ENCODE data around the gene TUBA1B.
A peak's percentile ranks its signal among the peaks of the same experiment; 100 is the strongest.
"Not testable (repeated sequence)": the region's sequence is repeated elsewhere in the genome, so short reads cannot be mapped to it uniquely, and the experiment has no call there.

Gene TUBA1B

DNA sequence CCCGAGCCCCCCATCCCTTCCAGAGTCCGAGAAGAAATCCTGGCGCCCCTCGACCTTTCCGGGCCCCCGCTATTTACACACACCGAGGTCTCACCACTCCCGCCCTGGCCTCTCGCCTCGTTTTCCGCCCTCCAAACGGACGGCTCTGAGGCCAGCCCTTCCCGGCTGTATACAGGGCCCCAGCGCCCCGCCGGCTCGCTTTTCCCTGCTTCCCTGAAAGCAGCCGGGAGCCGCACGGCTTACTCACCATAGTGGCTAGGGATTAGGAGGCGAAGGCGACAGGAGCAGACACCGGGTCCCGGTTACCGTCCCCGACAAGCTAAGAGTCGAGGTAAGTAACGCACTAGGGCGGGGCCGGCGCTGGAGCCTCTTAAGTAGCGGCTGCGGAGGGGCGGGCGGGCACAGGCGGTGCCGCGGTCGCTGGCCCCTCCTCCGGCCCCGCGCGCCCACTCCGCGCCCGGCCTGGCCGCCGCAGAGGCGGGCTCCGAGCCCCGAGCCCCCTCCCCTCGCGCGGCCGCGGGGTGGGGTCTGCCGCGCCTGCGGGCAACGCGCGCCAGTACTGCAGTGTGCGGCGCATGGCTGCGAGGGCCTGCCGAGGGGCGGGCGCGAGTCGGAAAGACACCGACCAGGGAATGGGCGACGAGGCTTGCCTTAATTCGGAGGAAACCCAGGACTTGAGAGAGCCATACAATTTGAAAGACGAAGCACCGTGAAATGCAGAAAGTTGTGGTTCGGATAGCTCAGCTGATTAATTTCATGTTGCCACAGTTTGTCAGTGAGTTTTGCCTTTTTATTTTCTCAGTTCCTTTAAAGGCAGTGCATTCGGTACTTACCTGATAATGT, at the start of gene TUBA1B:
TSS of gene TUBA1B (minus strand) at position 345 of the 843 bp plus-strand sequence. CDS start at position 250, 95 bp downstream.
- peak; percentile 92 for DNase-seq (ENCODE audit: low spot score)

DNA sequence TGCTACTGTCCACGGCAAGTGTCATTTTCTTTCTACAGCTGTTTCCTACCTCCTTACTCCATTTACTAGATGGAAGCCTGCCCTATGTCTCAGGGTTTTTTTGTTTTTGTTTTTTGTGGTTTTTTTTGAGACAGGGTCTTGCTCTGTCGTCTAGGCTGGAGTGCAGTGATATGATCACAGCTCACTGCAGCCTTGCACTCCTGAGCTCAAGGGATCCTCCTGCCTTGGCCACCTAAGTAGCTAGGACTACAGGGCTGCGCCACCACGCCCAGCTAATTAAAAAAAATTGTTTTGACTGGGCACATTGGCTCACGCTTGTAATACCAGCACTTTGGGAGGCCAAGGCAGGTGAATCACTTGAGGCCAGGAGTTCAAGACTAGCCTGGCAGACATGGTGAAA, 43.0 kb upstream of the TUBA1B start:
- DNase-seq (ENCODE audit: low spot score) = no peak

DNA sequence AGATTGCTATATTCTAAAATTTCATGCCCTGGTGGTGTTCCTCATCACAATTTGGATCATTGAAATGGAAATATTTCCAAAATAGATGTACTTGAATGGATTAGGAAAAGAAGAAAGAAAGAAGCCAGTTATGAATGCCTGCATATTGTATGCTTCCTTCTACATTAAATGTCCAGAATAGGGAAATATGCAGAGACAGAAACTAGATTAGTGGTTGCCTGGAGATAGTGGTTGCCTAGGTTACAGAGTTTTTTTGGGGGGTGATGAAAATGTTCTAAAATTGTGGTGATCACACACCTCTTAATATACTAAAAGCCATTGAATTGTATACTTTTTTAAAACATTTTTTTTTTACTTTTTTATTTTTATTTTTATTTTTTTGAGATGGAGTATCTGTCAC, 39.7 kb upstream of the TUBA1B start:
- DNase-seq (ENCODE audit: low spot score) = no peak

- DNase-seq (ENCODE audit: low spot score) = no peak
Measured at GRCh38 chr12:49165114-49165513, 33.9 kb upstream of the TUBA1B start.

- not testable (repeated sequence) for DNase-seq (ENCODE audit: low spot score)
Measured at GRCh38 chr12:49161901-49162300, 30.7 kb upstream of the TUBA1B start.

DNA sequence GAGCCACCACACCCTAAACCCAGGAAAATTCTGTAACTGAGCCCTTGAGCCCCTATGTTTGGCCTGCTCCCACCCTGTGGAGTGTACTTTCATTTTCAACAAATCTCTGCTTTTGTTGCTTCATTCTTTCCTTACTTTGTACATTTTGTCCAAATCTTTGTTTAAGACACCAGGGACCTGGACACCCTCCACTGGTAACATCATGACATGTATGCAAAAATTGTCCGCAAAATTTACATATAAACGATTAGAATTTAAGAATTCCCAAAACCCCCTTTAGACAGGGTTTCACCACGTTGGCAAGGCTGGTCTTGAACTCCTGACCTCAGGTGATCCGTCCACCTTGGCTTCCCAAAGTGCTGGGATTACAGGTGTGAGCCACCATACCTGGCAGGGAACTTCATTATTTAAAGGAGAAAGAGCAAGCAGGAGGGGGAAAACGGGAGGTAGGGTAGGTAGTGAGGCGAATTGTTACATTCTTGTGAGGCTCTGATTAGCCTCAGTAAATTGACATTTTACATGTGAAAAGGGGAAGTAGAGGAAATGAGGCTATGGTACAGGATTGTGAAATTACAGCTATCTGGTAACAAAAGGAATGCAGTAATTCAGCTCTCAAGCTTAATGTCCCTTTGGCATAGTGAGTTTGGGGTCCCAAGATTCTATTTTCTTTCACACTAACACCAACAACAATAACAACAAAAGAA, 30.0 kb upstream of the TUBA1B start:
- no peak for DNase-seq (ENCODE audit: low spot score)

DNA sequence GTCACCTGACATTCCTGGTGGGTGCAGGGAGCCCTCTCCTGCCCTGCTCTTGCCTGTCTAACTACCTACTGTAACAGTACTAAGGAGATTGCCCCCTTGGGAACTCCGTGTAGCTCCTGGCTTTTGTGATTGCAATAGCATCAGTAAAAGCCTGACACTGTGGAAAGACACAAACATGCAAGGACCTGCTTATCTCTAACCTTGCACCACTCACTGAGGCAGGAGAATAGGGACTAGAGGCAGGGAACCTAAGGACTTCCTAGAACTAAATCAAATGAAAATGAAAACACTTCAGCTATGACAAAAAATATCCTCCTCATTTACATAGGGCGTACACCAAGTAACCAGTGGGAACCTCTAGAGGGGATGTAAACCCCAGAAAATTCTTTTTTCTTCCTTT, 29.2 kb upstream of the TUBA1B start:
- no peak for DNase-seq (ENCODE audit: low spot score)

DNA sequence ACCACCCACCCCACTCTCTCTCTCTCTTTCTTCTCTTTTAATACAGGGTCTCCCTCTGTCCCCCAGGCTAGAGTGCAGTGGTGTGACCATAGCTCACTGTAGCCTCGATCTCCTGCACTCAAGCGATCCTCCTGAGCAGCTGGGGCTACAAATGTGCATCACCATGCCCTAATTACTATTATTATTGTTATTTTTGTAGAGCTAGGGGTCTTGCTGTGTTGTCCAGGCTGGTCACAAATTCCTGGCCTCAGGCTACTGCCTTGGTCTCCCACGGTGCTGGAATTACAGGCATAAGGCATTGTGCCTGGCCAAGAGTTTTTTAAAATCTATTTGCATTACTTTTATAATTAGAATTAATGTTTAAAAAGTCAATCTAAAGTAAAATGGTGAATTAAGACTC, 23.0 kb upstream of the TUBA1B start:
- DNase-seq (ENCODE audit: low spot score) = no peak

GRCh38 chr12:49147384-49147783, 16.2 kb upstream of the TUBA1B start:
- no peak for DNase-seq (ENCODE audit: low spot score)

DNA sequence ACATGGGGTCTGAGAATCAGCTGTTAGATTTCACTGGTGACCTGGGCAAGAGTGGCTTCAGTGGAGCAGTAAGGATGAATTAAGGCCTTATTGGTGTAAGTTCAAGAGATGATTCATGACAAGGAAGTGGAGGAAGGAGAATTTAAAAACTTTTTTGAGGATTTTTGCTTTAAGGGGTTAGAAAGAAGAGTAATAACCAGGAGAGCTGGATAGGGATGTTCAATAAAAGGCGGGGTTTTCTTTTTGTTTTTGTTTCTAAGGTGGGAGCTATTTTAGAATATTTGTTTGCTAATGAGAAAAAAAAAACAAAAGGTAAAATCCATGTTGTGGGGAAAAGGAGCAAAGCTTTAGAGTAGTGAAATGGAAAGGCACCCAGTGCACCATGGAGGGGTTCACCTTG, 15.2 kb upstream of the TUBA1B start:
- DNase-seq (ENCODE audit: low spot score) = peak; percentile 18

GRCh38 chr12:49144384-49144783, 13.2 kb upstream of the TUBA1B start:
- no peak for DNase-seq (ENCODE audit: low spot score)

- DNase-seq (ENCODE audit: low spot score) = no peak
Measured at GRCh38 chr12:49138999-49139398, 7.8 kb upstream of the TUBA1B start.

- DNase-seq (ENCODE audit: low spot score) = no peak
Measured at GRCh38 chr12:49138587-49138986, 7.4 kb upstream of the TUBA1B start.

GRCh38 chr12:49137476-49137875, 6.3 kb upstream of the TUBA1B start:
- no peak for DNase-seq (ENCODE audit: low spot score)

DNA sequence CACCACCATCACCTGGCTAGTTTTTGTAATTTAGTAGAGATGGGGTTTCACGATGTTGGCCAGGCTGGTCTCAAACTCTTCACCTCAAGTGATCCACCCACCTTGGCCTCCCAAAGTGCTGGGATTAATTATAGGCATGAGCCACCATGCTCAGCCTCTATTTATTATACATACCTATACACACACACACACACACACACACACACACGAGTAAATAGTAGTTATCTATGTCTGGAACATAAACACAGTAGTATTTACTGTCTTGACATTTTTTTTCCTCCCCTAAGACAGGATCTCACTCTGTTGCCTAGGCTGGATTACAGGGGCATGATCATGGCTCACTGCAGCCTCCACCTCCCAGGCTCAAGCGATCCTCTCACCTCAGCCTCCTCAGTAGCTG, 5.8 kb upstream of the TUBA1B start:
- not testable (repeated sequence) for DNase-seq (ENCODE audit: low spot score)

- DNase-seq (ENCODE audit: low spot score) = no peak
Measured at GRCh38 chr12:49133590-49133989, 2.4 kb upstream of the TUBA1B start.

- no peak for DNase-seq (ENCODE audit: low spot score)
Measured at GRCh38 chr12:49133014-49133413, 1.8 kb upstream of the TUBA1B start.

- DNase-seq (ENCODE audit: low spot score) = no peak
Measured at GRCh38 chr12:49131894-49132461, 783 bp upstream of the TUBA1B start.

GRCh38 chr12:49130151-49131050, 794 bp downstream of the TUBA1B start:
- peak; percentile 93 for DNase-seq (ENCODE audit: low spot score)

DNA sequence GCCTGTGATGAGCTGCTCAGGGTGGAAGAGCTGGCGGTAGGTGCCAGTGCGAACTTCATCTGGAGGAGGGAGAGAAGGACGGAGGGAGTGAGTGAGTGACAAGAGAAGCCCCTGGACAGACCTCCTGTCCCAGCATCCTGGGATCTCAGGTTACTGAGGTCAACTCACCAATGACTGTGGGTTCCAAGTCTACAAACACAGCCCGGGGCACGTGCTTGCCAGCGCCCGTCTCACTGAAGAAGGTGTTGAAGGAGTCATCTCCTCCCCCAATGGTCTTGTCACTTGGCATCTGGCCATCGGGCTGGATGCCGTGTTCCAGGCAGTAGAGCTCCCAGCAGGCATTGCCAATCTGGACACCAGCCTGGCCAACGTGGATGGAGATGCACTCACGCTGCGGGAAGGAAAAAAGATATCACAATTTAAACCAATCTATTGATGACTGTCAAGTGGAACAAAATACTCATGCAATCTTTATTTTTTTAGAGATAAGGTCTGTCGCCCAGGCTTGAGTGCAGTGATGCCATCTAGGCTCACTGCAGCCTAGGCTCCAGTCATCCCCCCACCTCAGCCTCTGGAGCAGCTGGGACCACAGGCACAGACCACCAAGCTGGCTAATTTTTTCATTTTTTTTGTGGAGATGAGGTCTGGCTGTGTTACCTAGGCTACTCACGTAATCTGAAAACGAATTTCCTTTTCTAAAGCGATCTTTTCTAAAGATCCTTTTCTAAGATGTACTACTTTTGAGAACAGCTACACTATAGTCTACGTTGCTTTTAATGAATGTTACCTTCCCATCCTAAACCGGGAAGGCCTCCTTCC, 1.7 kb downstream of the TUBA1B start:
- DNase-seq (ENCODE audit: low spot score) = no peak

- DNase-seq (ENCODE audit: low spot score) = not testable (repeated sequence)
Measured at GRCh38 chr12:49127971-49128370, 3.2 kb downstream of the TUBA1B start.
